ENCODE data around the gene RBM42. TPM values are rescaled to one million over a fixed set of nuclear protein-coding genes. Genes with fewer than 3 reads are reported as not detected.

The RBM42 gene
- total RNA-seq, 1 experiment from 2014 or later, result 180 TPM

DNA sequence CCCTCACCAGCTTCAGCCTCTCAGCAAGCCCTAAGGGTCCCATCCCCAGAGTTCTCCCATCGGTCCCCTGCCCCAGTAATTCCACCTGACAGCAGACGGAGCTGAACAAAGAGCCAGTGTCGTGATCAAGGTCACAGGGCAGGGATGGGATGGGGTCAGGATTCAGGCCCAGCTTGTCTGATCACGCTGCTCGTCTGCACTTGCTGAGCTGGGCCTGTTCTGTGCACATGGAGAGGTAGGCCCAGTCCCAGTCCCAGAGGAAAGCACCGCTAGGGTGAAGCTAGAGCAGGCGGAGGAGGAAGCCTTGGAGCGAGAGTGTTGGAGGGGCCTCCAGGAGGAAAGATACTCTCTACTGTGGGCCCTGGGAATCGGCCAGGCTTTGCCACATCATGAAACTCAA is 7.1 kb upstream of the RBM42 start:
- TF ChIP-seq SIN3A (IDR thresholded peaks at IDR 0.05; ENCODE audit: borderline replicate concordance, insufficient read depth, low read depth, low read length) (no peak), TCF7L2 (IDR thresholded peaks at IDR 0.05; ENCODE audit: low read depth, low read length) (no peak), POLR2AphosphoS5 (IDR thresholded peaks at IDR 0.05; ENCODE audit: low read depth, low read length) (no peak)
- TF ChIP-seq, protein P1, sequence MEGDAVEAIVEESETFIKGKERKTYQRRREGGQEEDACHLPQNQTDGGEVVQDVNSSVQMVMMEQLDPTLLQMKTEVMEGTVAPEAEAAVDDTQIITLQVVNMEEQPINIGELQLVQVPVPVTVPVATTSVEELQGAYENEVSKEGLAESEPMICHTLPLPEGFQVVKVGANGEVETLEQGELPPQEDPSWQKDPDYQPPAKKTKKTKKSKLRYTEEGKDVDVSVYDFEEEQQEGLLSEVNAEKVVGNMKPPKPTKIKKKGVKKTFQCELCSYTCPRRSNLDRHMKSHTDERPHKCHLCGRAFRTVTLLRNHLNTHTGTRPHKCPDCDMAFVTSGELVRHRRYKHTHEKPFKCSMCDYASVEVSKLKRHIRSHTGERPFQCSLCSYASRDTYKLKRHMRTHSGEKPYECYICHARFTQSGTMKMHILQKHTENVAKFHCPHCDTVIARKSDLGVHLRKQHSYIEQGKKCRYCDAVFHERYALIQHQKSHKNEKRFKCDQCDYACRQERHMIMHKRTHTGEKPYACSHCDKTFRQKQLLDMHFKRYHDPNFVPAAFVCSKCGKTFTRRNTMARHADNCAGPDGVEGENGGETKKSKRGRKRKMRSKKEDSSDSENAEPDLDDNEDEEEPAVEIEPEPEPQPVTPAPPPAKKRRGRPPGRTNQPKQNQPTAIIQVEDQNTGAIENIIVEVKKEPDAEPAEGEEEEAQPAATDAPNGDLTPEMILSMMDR (IDR thresholded peaks at IDR 0.05), result no peak
- TF ChIP-seq, protein P2, sequence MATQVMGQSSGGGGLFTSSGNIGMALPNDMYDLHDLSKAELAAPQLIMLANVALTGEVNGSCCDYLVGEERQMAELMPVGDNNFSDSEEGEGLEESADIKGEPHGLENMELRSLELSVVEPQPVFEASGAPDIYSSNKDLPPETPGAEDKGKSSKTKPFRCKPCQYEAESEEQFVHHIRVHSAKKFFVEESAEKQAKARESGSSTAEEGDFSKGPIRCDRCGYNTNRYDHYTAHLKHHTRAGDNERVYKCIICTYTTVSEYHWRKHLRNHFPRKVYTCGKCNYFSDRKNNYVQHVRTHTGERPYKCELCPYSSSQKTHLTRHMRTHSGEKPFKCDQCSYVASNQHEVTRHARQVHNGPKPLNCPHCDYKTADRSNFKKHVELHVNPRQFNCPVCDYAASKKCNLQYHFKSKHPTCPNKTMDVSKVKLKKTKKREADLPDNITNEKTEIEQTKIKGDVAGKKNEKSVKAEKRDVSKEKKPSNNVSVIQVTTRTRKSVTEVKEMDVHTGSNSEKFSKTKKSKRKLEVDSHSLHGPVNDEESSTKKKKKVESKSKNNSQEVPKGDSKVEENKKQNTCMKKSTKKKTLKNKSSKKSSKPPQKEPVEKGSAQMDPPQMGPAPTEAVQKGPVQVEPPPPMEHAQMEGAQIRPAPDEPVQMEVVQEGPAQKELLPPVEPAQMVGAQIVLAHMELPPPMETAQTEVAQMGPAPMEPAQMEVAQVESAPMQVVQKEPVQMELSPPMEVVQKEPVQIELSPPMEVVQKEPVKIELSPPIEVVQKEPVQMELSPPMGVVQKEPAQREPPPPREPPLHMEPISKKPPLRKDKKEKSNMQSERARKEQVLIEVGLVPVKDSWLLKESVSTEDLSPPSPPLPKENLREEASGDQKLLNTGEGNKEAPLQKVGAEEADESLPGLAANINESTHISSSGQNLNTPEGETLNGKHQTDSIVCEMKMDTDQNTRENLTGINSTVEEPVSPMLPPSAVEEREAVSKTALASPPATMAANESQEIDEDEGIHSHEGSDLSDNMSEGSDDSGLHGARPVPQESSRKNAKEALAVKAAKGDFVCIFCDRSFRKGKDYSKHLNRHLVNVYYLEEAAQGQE (IDR thresholded peaks at IDR 0.05; ENCODE audit: insufficient read depth in 1 of 2, low read depth in 2 of 2, low read length in 1 of 2), result no peak
- ChIA-PET CTCF (no interaction called here), POLR2A (interaction anchor here (0.7 kb wide), 1 partner anchor 12 kb away, joined by 4 read pairs; no protein-coding TSS in a partner anchor)
- no TSS peak for BruUV-seq (replicated peaks)
- no peaks in the 10 kb centered on the region for H3K4me1 ChIP-seq (ENCODE audit: control insufficient read depth, insufficient read depth, low read length)
- in situ Hi-C loops (cut with HindIII; ENCODE audit: low pct_unique_long_range_greater_than_20kb, low sequenced_read_pairs), result no loop called here
- no peaks in the 10 kb centered on the region for H3K36me3 ChIP-seq (ENCODE audit: control insufficient read depth, insufficient read depth, low read length)
- no peak for DNase-seq (ENCODE audit: low read depth, low spot score)
- no peaks in the 10 kb centered on the region for H3K27me3 ChIP-seq (ENCODE audit: control insufficient read depth, insufficient read depth, low read length)
- H3K9me3 ChIP-seq (ENCODE audit: control insufficient read depth, insufficient read depth, low read depth, low read length), result no peaks in the 10 kb centered on the region
- ATAC-seq, result no peak
- H3K27ac ChIP-seq (ENCODE audit: low read length), result no peak overlapping the region
- intact Hi-C loops (cut with micrococcal nuclease; ENCODE audit: unreplicated experiment), result no loop called here
- H3K4me3 ChIP-seq (ENCODE audit: low read depth in 2 of 2, low read length in 2 of 2), result no peak overlapping the region

DNA sequence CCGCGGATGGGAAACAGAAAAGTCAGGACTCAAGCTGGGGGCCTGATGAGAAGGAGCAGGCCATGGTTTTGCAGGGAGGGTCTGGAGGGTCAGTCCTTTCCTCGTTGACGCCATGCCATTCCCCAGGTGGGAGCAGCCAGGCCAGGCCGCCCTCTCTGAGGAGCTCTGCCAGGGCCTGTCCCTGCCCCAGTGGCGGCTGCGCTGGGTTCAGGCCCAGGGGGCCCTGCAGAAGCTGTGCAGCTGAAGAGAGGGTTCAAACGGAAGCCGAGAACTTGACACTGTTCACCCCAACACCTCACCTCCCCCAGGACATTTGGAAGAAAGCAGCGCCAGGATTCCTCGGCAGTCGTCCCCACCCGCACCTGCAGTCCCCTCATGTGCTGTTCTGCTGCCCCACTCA is 6.1 kb upstream of the RBM42 start:
- BruUV-seq (replicated peaks), result TSS peak; percentile 49
- no peaks in the 10 kb centered on the region for H3K36me3 ChIP-seq (ENCODE audit: control insufficient read depth, insufficient read depth, low read length)
- no peaks in the 10 kb centered on the region for H3K9me3 ChIP-seq (ENCODE audit: control insufficient read depth, insufficient read depth, low read depth, low read length)
- intact Hi-C loops (cut with micrococcal nuclease; ENCODE audit: unreplicated experiment) (no loop called here), in situ Hi-C loops (cut with HindIII; ENCODE audit: low pct_unique_long_range_greater_than_20kb, low sequenced_read_pairs) (no loop called here)
- no peaks in the 10 kb centered on the region for H3K4me1 ChIP-seq (ENCODE audit: control insufficient read depth, insufficient read depth, low read length)
- DNase-seq (ENCODE audit: low read depth, low spot score), result no peak
- TF ChIP-seq, protein P1 (IDR thresholded peaks at IDR 0.05), result no peak
- TF ChIP-seq POLR2AphosphoS5 (IDR thresholded peaks at IDR 0.05; ENCODE audit: low read depth, low read length) (no peak), TCF7L2 (IDR thresholded peaks at IDR 0.05; ENCODE audit: low read depth, low read length) (no peak)
- ATAC-seq, result no peak
- ChIA-PET POLR2A (no interaction called here), CTCF (interaction anchor here (0.6 kb wide), 1 partner anchor 32 kb away, joined by 3 read pairs; no protein-coding TSS in a partner anchor)
- no peaks in the 10 kb centered on the region for H3K27me3 ChIP-seq (ENCODE audit: control insufficient read depth, insufficient read depth, low read length)
- H3K27ac ChIP-seq (ENCODE audit: low read length), result no peak overlapping the region
- no peak overlapping the region for H3K4me3 ChIP-seq (ENCODE audit: low read depth in 2 of 2, low read length in 2 of 2)
